DMS53 treated with DMSO at 0.1 percent for 48 hours (cell line): ENCODE data around the gene SYCE1.

Source experiments
- DNase-seq: peaks from one replicate; lab custom pipeline; 2025; ENCODE audit not compliant: unreplicated experiment; lab: John Stamatoyannopoulos, UW

SYCE1 gene

GRCh38 chr10:133516057-133516456, 49.3 kb downstream of the SYCE1 start:
- DNase-seq: no peak

GRCh38 chr10:133515471-133515870, 49.9 kb downstream of the SYCE1 start:
- no peak for DNase-seq

GRCh38 chr10:133511907-133512528, 53.4 kb downstream of the SYCE1 start:
- no peak for DNase-seq

GRCh38 chr10:133511408-133511807, 54.0 kb downstream of the SYCE1 start:
- no peak for DNase-seq

GRCh38 chr10:133509700-133510099, 55.7 kb downstream of the SYCE1 start:
- no peak for DNase-seq
